Choroid plexus epithelial cell (primary cell): ENCODE data around the gene GPATCH11.

Experiments
- DNase-seq: peaks from one replicate; pipeline ENCODE4 v3.0.0-alpha.2; 2010; ENCODE audit warnings: low read depth
- H3K4me3 ChIP-seq: 2 replicates; pipeline ENCODE4 v1.5.1; 2011; ENCODE audit warnings: low read depth, mild to moderate bottlenecking, control low read depth, low read length, moderate library complexity
- TF ChIP-seq, protein P1 (sequence below): conservative IDR thresholded peaks from 2 replicates; pipeline ENCODE4 v1.5.1; 2011; ENCODE audit warnings: low read depth, mild to moderate bottlenecking, control low read depth, inconsistent platforms, low read length, moderate library complexity

The GPATCH11 gene

DNA sequence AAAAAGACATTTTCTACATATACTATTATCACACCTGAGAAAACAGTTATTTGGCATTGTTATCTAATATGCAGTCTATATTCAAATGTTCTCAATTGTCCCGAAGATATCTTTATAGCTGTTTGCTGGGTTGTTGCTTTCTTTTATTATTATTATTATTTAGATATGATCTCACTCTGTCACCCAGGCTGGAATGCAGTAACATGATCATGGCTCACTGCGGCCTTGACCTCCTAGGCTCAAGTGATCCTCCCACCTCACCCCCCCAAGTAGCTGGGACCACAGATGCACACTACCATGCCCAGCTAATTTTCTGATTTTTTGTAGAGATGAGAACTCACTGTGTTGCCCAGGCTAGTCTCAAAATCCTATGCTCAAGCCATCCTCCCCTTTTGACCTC, 19.9 kb downstream of the GPATCH11 start:
- TF ChIP-seq, protein P1, sequence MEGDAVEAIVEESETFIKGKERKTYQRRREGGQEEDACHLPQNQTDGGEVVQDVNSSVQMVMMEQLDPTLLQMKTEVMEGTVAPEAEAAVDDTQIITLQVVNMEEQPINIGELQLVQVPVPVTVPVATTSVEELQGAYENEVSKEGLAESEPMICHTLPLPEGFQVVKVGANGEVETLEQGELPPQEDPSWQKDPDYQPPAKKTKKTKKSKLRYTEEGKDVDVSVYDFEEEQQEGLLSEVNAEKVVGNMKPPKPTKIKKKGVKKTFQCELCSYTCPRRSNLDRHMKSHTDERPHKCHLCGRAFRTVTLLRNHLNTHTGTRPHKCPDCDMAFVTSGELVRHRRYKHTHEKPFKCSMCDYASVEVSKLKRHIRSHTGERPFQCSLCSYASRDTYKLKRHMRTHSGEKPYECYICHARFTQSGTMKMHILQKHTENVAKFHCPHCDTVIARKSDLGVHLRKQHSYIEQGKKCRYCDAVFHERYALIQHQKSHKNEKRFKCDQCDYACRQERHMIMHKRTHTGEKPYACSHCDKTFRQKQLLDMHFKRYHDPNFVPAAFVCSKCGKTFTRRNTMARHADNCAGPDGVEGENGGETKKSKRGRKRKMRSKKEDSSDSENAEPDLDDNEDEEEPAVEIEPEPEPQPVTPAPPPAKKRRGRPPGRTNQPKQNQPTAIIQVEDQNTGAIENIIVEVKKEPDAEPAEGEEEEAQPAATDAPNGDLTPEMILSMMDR = no peak
- no peak overlapping the region for H3K4me3 ChIP-seq
- no peak for DNase-seq

DNA sequence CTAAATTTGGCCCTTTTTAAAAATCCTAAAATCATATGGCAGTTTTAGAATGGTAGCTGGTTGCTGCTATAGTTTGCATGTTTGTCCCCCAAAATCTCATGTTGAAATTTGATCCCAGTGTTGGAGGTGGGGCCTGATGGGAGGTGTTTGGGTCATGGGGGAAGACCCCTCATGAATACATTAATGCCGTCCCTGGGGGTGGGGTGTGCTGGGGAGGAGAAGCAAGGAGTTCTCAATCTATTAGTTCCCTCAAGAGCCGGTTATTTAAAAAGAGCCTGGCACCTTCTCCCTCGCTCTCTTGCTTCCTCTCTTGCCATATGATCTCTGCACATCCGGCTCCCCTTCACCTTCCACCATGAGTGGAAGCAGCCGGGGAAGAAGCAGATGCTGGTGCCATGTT, 20.8 kb downstream of the GPATCH11 start:
- no peak overlapping the region for H3K4me3 ChIP-seq
- TF ChIP-seq, protein P1 = no peak
- DNase-seq = no peak

DNA sequence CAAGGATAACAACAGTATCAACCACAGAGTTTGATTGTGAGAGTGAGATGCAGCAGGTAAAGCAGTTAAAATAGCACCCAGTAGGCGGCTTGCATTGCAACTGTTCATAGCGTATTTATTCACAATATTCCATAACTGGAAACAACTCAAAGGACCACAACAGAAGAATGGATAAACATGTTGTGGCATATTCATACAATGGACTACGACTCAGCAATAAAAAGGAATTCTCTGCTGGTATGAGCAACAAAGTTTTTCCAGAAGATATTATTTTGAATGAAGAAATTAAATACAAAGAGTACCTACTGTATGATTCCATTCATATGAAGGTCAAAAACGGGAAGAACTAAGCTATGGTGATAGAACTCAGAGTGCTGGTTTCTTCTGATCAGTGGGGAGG, 25.2 kb downstream of the GPATCH11 start:
- H3K4me3 ChIP-seq = no peak overlapping the region
- TF ChIP-seq, protein P1 = no peak
- DNase-seq = no peak

GRCh38 chr2:37110306-37111212, 26.2 kb downstream of the GPATCH11 start:
- TF ChIP-seq, protein P1 = no peak
- H3K4me3 ChIP-seq = no peak overlapping the region
- DNase-seq = no peak

- no peak for DNase-seq
- TF ChIP-seq, protein P1 = no peak
- H3K4me3 ChIP-seq = no peak overlapping the region
These were observed 27.6 kb downstream of the GPATCH11 start for GRCh38 chr2:37111958-37112357.

GRCh38 chr2:37117566-37117965, 33.2 kb downstream of the GPATCH11 start:
- H3K4me3 ChIP-seq = no peak overlapping the region
- TF ChIP-seq, protein P1 = no peak
- DNase-seq = no peak

- H3K4me3 ChIP-seq = no peak overlapping the region
- TF ChIP-seq, protein P1 = no peak
- no peak for DNase-seq
These were observed 34.8 kb downstream of the GPATCH11 start for GRCh38 chr2:37119157-37119556.
